Mononuclear cell (primary cell): Measurements from ENCODE around the gene TXNRD2. TPM values are rescaled to one million over a fixed set of nuclear protein-coding genes. Genes with fewer than 3 reads are reported as not detected.
"Not testable (repeated sequence)": the region's sequence is repeated elsewhere in the genome, so short reads cannot be mapped to it uniquely, and the experiment has no call there.

Source experiments
- H3K27me3 ChIP-seq: 2 replicates; pipeline ENCODE4 v1.6.0; 2011; ENCODE audit warnings: low read length, control low read depth; ENCODE audit not compliant: insufficient read depth
- H3K4me1 ChIP-seq: 2 replicates; pipeline ENCODE4 v1.5.1; 2011; ENCODE audit warnings: mild to moderate bottlenecking, low read length, control low read depth; ENCODE audit not compliant: insufficient read depth
- H3K4me3 ChIP-seq: 2 replicates; pipeline ENCODE4 v1.5.1; 2011; ENCODE audit warnings: mild to moderate bottlenecking, low read length, moderate library complexity
- H3K9me3 ChIP-seq: 2 replicates; pipeline ENCODE4 v1.5.1; 2011; ENCODE audit warnings: low read depth, mild to moderate bottlenecking, control low read depth, low read length
- total RNA-seq: library from RNA; depleted of rRNA; stranded (reverse); fragments of >200 nt; gene quantifications from one replicate; pipeline ENCODE4 v1.2.3, GENCODE V29; 2012

Gene TXNRD2
- total RNA-seq, 1 donor: 11.3 TPM

DNA sequence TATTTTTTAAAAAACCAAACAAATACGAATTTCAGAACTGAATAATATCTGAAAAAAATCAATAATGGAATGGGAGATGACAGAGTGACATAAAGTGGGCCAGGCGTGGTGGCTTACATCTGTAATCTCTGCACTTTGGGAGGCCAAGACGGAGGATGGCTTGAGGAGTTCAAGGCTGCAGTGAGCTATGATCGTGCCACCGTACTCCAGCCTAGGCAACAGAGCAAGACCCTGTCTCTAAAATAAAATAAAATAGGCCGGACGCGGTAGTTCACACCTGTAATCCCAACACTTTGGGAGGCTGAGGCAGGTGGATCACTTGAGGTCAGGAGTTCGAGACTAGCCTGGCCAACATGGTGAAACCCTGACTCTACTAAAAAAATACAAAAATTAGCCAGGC lies 108.3 kb downstream of the TXNRD2 start:
- not testable (repeated sequence) for H3K9me3 ChIP-seq, H3K4me3 ChIP-seq, H3K27me3 ChIP-seq, H3K4me1 ChIP-seq

DNA sequence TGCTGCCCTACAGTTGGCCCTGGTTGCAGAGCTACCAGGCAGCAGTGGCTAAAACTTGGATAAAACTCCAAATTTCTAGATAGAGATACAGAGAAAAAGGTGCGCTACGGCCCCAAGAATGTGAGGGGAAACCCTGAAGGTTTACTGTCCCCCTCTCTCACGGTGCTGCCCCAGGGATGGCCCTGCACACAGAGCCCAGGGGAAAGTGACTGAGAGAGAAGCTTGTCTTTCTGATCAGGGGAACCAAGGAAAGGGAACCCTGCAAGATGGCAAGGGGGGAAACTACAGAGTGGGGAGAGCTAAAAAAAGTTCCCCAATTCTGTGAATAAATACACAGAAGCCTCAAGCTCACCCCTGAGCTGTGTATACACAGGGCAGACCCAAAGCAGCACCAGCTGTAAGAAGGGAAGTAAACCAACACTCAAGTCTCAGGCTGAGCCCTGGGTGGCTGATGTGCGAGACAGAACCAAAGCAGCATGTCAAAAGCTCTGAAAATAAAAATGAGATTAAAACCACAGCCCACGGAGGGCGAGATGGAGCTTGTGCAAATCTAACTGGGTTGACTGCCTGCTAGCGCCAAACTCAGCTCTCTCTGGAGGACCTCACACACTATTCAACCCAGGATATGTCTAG lies 109.0 kb downstream of the TXNRD2 start:
- Histone ChIP-seq H3K9me3 (no peaks in the 10 kb centered on the region), H3K27me3 (no peaks in the 10 kb centered on the region), H3K4me1 (no peaks in the 10 kb centered on the region), H3K4me3 (no peak overlapping the region)

DNA sequence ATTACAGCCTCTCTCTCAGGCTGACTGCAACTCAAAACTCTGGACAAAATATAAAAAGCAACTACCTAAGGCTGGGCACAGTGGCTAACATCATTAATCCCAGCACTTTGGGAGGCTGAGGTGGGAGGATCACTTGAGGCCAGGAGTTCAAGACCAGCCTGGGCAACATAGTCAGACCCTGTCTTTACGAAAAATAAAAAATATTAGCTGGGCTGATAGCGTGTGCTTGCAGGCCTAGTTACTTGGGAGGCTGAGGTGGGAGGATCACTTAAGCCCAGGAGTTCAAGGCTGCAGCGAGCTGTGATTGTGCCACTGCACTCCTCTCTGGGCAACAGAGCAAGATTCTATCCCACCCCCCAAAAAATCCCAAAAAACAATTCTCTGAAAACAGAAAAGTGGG lies 109.6 kb downstream of the TXNRD2 start:
- H3K4me1 ChIP-seq, H3K9me3 ChIP-seq, H3K27me3 ChIP-seq: not testable (repeated sequence)

DNA sequence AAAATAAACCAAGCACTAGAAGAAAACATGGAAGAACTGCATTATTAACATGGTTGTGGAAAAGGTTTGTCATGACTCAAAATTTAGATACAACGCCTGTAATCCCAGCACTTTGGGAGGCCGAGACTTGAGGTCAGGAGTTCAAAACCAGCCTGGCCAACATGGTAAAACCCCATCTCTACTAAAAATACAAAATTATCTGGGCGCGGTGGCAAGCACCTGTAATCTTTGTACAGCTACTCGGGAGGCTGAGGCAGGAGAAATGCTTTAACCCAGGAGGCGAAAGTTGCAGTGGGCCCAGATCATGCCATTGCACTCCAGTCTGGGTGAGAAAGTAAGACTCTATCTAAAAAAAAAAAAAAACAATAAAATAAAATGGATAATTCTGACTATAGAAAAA lies 110.6 kb downstream of the TXNRD2 start:
- Histone ChIP-seq H3K27me3 (no peaks in the 10 kb centered on the region), H3K4me1 (no peaks in the 10 kb centered on the region), H3K4me3 (no peak overlapping the region), H3K9me3 (no peaks in the 10 kb centered on the region)

More for the DNA sequence above, 109.6 kb downstream of the TXNRD2 start:
- H3K4me3 ChIP-seq: not testable (repeated sequence)

DNA sequence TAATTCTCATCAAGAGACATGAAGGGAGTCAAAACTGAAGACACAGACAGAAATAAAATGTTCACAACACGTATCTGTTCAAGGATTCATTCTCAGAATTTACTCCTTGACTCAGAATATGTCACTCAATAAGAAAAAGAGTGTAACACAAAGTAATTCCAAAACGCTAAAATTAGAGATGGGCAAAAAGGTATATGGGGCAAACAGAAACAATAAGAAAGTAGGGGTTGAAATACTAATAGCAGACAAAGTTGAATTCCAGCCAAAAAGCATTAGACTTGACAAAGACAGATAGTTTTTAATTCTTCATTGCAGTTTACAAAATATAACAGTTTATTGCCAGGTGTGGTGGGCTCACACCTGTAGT lies 113.6 kb downstream of the TXNRD2 start:
- Histone ChIP-seq H3K4me3 (no peak overlapping the region), H3K9me3 (no peaks in the 10 kb centered on the region)

DNA sequence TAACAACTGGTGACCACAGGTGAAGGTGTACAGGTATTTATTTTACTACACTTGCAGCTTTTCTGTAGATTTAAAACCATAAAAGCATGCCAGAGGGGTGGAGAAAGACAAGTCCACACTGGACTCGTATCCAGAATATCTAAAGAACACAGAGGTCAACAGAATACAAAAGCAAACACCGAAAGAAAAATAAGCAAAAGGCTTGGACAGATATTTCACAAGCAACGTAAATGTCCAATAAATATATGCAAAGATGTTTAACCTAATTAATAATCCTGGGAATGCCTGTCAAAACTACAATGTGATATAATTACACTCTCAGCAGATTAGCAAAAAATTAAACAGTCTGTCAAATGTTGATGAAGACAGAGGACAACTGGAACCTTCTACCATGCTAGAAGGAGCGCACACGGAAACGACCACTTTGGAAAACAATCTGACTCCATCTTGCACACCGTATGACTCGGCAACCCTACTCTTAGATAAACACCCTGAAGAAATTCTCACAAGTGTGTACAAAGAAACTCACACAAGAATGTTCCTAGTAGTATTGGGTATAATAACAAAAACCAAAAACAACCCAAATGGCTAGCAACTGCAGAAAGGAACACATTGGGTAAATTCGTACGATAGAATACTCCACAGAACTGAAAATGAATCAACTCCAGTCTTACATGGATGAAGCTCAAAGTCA lies 114.1 kb downstream of the TXNRD2 start:
- Histone ChIP-seq H3K9me3 (no peaks in the 10 kb centered on the region), H3K4me1 (no peaks in the 10 kb centered on the region), H3K4me3 (no peak overlapping the region), H3K27me3 (no peaks in the 10 kb centered on the region)

More for the DNA sequence above, 113.6 kb downstream of the TXNRD2 start:
- Histone ChIP-seq H3K4me1 (no peaks in the 10 kb centered on the region), H3K27me3 (no peaks in the 10 kb centered on the region)

DNA sequence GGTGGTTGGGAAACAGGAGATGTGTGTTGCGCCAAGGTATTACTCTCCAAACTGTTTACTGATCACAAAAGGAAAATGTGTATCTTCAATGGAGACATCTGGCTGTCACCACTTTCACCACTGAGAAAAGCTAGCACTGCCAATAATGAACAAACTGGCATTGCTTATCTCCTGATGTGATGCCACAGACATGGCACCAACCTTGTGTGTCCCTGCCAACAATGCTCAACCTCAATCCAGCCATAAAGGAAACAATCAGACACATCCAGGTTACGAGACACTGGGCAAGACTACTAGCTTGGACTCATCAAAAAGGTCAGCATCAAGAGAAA lies 115.0 kb downstream of the TXNRD2 start:
- Histone ChIP-seq H3K4me3 (no peak overlapping the region), H3K4me1 (no peaks in the 10 kb centered on the region), H3K9me3 (no peaks in the 10 kb centered on the region), H3K27me3 (no peaks in the 10 kb centered on the region)

DNA sequence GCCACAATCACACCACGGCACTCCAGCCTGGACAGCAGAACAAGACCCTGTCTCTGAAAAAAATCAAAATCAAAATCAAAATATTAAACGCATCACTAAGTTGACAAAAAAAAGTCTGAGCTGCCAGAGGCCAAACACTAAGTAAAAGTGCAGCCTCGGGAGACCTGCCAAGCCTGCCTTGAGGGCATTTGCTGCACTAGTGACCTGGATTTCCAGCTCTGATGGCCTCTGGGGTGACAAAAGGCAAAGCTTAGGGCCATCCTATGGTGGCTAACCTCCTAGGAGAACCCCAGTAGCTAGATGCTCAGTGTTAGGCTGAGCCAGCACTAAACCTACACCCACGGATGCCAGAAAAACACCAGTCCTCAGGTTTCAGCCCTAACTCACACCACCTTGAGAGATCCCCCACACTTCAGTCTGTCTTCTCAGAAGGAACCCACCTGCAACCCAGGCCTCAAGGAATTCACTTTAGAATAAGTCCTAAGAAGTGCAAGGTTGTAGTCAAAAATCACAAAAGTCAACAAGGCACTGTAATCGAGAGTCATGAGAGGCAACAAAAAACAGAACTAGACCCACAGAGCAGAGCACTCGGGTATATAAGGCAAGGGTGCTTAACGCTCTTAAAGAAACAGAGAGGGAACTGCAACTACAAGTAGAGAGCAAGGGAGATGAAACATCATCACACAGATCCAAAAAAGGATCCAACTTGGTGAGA lies 115.6 kb downstream of the TXNRD2 start:
- Histone ChIP-seq H3K9me3 (no peaks in the 10 kb centered on the region), H3K4me1 (no peaks in the 10 kb centered on the region), H3K4me3 (no peak overlapping the region), H3K27me3 (no peaks in the 10 kb centered on the region)

Other genes with a start within 250 kb of the TXNRD2 start
- 20.9 TPM for gene SEPTIN5, start 227.3 kb downstream of the TXNRD2 start, total RNA-seq
- 36.1 TPM for gene GP1BB, start 218.3 kb downstream of the TXNRD2 start, total RNA-seq
- not detected for gene TBX1, start 181.0 kb downstream of the TXNRD2 start, total RNA-seq
- 1.0 TPM for gene GNB1L, start 86.9 kb downstream of the TXNRD2 start, total RNA-seq
- gene RTL10, start 86.9 kb downstream of the TXNRD2 start, total RNA-seq: 6.4 TPM
- gene COMT, start within 50 bp of the TXNRD2 start, total RNA-seq: 50.4 TPM
- 2.3 TPM for gene ARVCF, start 75.0 kb upstream of the TXNRD2 start, total RNA-seq
- 20.1 TPM for gene TANGO2, start 79.3 kb upstream of the TXNRD2 start, total RNA-seq
- 7.9 TPM for gene DGCR8, start 138.4 kb upstream of the TXNRD2 start, total RNA-seq
- gene RANBP1, start 174.3 kb upstream of the TXNRD2 start, total RNA-seq: 71.3 TPM
- gene TRMT2A, start 175.4 kb upstream of the TXNRD2 start, total RNA-seq: 28.7 TPM
- gene ZDHHC8, start 190.0 kb upstream of the TXNRD2 start, total RNA-seq: 6.4 TPM
- gene CCDC188, start 209.2 kb upstream of the TXNRD2 start, total RNA-seq: not detected